ENCODE results near the gene NLGN1.
A peak's percentile ranks its signal among the peaks of the same experiment; 100 is the strongest.

Gene NLGN1

DNA sequence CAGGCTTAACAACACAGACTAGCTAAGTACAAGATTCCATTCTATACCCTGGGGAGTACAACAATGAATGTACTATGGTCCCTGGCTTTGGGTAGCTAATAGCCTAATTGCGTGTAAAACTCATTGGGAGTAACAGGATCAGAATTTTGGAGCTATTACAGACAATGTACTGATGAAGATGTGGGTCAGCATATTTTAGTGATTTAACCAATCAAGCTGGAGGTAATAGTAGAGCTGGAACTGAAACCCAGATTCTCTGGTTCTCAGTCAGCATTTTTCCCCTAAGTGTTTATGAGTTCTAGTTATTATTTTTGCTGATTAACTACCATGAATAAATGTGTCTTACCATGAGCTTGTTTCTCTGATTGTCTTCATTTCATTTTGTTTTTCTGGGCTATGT, 578.7 kb downstream of the NLGN1 start:
- in situ Hi-C loops (cut with MboI; ENCODE audit: low pct_unique_long_range_greater_than_20kb, low sequenced_read_pairs, unreplicated experiment) = no loop called here
- TF ChIP-seq, protein P1, sequence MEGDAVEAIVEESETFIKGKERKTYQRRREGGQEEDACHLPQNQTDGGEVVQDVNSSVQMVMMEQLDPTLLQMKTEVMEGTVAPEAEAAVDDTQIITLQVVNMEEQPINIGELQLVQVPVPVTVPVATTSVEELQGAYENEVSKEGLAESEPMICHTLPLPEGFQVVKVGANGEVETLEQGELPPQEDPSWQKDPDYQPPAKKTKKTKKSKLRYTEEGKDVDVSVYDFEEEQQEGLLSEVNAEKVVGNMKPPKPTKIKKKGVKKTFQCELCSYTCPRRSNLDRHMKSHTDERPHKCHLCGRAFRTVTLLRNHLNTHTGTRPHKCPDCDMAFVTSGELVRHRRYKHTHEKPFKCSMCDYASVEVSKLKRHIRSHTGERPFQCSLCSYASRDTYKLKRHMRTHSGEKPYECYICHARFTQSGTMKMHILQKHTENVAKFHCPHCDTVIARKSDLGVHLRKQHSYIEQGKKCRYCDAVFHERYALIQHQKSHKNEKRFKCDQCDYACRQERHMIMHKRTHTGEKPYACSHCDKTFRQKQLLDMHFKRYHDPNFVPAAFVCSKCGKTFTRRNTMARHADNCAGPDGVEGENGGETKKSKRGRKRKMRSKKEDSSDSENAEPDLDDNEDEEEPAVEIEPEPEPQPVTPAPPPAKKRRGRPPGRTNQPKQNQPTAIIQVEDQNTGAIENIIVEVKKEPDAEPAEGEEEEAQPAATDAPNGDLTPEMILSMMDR (IDR thresholded peaks at IDR 0.05; ENCODE audit: extremely low read depth, insufficient read depth, missing control alignments) = no peak
- DNase-seq (ENCODE audit: low spot score) = no peak

DNA sequence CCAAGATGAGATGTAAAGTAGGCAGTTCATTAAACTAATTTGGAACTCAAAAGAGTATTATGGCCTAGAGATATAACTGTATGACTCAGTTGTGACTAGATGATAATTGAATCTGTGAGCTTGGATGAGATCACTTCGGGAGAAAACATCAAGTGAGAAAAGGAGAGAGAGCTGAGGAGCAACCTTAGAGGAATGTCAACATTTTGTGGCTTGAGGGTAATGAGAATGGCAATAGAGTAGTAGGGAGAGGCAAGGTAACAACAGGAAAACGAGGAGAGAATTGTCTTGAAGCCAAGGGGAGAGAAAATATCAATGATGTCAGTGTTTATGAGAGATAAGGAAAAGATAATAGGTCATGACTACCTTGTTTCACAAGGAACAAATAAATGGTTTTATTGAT, 580.2 kb downstream of the NLGN1 start:
- no peak for DNase-seq (ENCODE audit: low spot score)
- in situ Hi-C loops (cut with MboI; ENCODE audit: low pct_unique_long_range_greater_than_20kb, low sequenced_read_pairs, unreplicated experiment) = no loop called here
- TF ChIP-seq, protein P1 (IDR thresholded peaks at IDR 0.05; ENCODE audit: extremely low read depth, insufficient read depth, missing control alignments) = no peak

DNA sequence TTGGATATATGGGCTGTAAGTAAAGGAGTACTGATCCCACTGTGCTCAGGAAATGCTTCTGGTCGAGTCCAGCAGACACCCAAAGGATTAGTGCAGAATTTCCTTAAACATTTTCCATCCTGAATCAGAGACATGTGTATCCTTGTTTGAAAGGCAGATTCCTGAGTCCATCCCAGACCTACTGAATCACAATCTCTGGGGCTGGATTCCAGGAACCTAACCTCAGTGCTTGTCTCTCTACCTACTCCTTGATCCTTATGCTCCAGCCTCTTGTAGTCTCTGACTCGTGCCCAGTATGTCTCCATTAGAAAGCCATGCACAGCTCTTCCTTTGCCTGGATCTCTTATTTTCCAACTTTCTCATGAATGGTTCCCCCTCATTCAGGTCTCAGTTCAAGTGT, 585.8 kb downstream of the NLGN1 start:
- in situ Hi-C loops (cut with MboI; ENCODE audit: low pct_unique_long_range_greater_than_20kb, low sequenced_read_pairs, unreplicated experiment) = no loop called here
- TF ChIP-seq, protein P1 (IDR thresholded peaks at IDR 0.05; ENCODE audit: extremely low read depth, insufficient read depth, missing control alignments) = no peak
- no peak for DNase-seq (ENCODE audit: low spot score)

DNA sequence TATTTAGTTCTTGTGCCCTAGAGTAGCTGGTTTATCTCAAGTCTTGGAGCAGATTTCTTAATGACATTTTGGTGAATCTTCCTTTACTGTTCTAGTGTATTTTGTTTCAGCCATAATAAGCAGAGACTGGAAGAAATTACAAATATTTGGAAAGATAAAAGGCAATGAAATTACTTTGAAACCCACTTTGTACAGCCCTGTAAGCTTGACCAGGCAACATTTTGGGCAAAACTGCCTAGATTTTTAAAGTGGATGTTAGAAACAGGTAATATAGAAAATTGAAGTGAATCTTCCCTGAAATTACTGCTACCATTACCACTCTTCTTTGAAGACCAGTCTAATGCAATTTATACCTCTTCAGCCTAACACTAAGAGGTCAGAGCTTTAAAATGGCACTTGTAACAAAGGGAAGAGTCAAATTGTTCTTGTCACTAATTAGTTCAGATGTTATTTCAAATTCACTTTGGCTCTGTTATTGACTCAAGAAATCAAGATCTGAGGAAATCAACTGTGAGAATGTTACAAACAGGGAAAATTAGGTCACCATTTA, 589.4 kb downstream of the NLGN1 start:
- TF ChIP-seq, protein P1 (IDR thresholded peaks at IDR 0.05; ENCODE audit: extremely low read depth, insufficient read depth, missing control alignments) = no peak
- no peak for DNase-seq (ENCODE audit: low spot score)
- in situ Hi-C loops (cut with MboI; ENCODE audit: low pct_unique_long_range_greater_than_20kb, low sequenced_read_pairs, unreplicated experiment) = no loop called here

DNA sequence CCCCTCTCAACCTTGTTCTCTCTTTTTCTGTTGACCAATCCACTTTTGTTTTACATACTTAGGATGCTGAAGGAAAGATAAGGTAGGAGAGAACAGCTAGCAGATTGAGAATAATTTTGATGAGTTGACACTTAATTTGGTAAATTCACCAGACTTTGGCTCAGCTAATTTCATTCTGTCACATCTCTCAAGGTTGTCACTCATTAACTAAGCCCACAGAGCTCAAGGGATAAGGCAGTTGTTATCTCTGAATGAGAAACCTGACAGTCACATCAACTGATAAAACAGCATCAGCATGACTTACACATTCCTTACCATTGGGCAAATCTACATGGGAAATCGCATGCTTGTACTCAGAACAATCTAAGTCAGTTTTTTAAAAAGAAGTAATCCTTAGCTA, 591.4 kb downstream of the NLGN1 start:
- in situ Hi-C loops (cut with MboI; ENCODE audit: low pct_unique_long_range_greater_than_20kb, low sequenced_read_pairs, unreplicated experiment) = no loop called here
- TF ChIP-seq, protein P1 (IDR thresholded peaks at IDR 0.05; ENCODE audit: extremely low read depth, insufficient read depth, missing control alignments) = no peak
- DNase-seq (ENCODE audit: low spot score) = no peak

DNA sequence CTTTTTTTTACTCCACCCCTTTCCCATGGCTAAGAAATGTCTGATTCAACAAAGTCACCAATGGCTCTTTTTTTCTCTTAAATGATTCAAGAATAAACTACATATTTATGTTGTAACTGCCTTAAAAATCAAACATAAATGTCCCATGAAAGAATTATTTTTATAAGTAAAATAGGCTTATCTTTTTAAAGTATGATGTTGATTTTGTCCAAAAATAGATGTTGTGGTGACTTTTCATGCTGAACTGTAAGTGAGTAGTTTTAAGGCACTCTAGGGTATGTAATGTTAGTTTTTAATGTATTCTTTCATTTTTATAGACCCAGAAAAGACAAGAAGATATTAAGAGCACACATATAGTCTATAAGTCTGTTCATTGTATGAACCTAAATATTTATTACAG, 594.9 kb downstream of the NLGN1 start:
- in situ Hi-C loops (cut with MboI; ENCODE audit: low pct_unique_long_range_greater_than_20kb, low sequenced_read_pairs, unreplicated experiment) = no loop called here
- TF ChIP-seq, protein P1 (IDR thresholded peaks at IDR 0.05; ENCODE audit: extremely low read depth, insufficient read depth, missing control alignments) = no peak
- no peak for DNase-seq (ENCODE audit: low spot score)

DNA sequence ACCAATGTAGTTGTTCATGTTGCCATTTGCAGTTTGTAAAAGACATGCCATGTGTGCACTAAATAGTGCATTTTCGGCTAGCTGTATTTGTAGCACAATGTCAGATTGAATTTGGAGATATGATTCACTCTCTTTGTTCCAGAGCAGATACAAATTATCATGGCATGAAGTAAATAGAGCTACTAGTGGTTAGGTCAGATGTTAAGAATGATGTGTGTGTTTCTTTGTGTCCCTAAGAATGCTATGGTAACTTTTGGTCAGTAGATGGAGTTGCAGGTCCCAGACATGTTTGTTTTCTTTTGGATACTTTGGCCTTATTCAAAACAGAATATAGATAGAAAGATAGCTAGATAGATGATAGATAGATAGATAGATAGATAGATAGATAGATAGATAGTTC, 595.8 kb downstream of the NLGN1 start:
- DNase-seq (ENCODE audit: low spot score) = peak; percentile 3
- TF ChIP-seq, protein P1 (IDR thresholded peaks at IDR 0.05; ENCODE audit: extremely low read depth, insufficient read depth, missing control alignments) = peak; percentile 35
- in situ Hi-C loops (cut with MboI; ENCODE audit: low pct_unique_long_range_greater_than_20kb, low sequenced_read_pairs, unreplicated experiment) = no loop called here
